HG02981 (cell line): Measurements from ENCODE around the gene MTA2.
A peak's percentile ranks its signal among the peaks of the same experiment; 100 is the strongest.
"Not testable (repeated sequence)": the region's sequence is repeated elsewhere in the genome, so short reads cannot be mapped to it uniquely, and the experiment has no call there.

Source experiments
- ATAC-seq: cut with Tn5 transposase; IDR thresholded peaks from one replicate; pipeline ENCODE4 v1.9.1; 2021; ENCODE audit warnings: mild to moderate bottlenecking, moderate library complexity; ENCODE audit not compliant: unreplicated experiment

The MTA2 gene

DNA sequence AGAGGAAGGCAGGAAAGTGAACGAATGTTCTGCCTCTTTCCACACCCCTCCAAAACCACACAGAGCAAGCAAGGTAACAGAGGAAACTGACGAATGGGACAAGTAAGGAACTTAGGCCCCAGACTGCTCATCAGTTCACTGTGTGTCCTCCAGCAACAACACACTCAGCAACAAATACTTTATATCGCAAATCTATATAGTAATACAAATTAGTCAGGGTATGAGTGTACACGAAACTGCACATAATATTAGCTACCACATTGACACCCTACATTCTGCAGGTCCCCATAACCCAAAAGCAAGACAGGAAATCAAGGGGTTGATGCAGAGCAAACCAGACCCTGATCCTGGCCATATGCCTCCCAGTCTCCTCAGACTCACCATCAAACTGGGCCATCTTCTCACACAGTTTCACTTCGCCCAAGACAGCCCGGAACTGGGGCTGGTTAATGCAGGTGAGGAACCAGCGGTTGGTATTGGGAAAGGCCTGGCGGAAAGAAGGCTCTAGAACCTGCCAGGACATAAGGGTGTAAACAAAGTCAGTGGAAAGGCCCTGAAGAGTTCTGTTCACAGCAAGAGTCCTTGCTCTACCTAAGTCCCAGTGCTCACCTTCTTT lies 34.5 kb downstream of the MTA2 start:
- ATAC-seq = no peak

DNA sequence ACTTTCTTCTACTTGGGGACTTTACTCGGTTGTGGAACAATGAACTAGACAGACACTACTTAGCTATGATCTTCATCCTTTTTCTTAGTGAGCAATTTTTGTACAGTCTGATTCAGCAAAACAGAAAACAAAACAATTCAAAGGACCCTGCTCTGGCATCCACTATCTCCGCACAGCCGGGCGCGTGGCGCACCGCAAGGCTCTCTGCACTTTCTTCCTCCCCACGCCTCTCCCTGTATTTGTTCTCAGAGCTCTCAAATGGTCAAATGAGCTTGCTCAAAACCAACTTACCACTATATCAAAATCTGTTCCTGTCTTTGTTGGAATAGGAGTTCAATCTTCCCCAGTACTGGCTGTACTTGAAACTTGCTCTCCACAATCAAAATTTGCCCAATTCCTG lies 35.4 kb downstream of the MTA2 start:
- ATAC-seq = no peak

DNA sequence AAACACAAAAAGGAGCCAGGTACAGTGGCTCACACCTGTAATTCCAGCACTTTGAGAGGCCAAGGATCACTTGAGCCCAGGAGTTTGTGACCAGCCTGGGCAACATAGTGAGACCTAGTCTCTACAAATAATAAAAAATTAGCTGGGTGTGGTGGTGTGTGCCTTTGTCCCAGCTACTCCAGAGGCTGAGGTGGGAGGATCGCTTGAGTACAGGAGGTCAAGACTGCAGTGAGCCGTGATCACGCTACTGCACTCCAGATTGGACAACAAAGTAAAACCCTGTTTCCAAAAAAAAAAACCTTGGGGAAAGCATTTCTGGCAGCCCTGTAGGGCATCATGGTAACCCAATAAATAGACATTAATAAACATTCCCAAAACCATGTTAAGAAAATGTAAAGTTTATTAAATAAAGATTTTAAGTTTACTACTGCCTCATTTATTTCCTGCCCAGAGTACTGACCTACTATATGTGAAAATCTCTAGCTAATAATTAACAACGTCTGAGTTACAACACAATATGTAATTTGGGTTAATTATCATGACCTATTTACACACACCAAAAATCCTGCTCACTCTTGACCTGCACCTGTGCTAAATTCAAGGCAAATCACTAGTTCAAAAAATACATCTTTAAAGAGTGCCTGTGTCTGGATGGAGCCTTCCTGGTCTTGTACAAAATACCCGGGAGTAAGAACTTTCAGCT lies 36.4 kb downstream of the MTA2 start:
- ATAC-seq = no peak

DNA sequence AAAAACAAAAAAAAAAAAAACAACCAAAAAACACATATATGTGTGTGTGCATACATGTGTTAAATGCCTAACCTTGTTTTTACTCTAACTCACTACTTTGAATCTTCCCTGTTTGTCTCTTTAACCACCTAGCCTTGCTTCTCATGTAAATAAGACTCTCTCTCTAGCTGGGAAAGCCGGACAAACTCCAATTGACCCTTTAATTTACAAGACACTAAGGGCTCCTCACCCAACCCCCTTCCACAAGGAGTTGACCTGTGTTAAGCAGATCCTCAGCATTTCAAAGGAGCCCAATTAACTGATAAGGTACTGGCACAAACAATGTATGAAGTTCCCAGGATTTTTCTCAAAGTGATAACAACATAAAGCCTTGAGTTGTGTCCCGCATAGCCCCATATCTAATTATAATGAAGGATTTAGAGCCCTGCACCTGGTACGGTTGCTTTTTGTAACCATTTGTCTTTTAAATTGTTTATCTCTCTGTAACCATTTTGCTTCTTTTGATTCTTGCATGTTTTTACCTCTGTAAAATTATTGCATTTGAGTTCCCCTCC lies 39.9 kb downstream of the MTA2 start:
- ATAC-seq = not testable (repeated sequence)

DNA sequence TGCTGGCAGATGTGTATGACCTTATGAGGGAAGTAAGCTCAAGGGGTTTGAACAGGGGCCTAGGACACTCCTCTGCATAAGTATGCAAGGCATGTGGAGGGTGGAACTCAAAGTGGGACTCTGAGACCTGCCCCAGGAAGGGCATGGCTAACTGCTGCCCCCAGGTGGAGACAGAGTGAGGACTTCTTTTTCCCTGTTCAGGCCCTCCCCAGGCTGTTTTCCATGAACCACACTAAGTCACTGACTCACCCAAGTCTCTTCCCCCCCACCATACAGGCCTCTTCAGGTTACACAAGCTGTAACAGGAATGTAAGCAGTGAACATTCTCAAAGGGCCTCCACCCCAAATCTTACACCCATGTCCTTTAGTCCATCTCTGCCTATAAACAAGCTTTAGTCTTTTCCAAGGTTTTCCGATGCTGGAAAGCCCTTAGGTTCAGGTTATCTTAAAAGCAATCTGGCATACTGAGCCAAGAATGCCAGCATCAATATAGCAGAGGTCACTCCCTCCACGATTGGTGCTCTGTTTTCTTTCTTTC lies 41.0 kb downstream of the MTA2 start:
- no peak for ATAC-seq

DNA sequence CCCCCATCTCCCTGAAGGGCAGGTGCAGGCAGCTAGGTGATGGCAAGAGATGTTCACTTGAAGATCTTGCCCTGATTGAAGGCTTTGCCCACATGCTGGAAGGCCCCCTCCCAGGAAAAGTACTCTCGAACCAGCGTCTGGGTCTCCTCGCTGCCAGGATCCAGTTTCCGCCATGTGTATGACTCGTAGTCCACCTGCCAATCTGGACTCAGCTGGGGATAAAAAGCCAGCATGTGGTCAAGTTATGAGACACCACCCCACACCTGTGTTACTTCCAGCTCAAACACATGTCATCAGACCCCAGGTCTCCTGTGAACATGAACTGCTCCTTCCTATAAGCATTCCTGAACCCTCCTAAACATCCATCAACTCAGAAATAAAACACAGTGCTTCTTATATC lies 42.0 kb downstream of the MTA2 start:
- ATAC-seq = not testable (repeated sequence)

DNA sequence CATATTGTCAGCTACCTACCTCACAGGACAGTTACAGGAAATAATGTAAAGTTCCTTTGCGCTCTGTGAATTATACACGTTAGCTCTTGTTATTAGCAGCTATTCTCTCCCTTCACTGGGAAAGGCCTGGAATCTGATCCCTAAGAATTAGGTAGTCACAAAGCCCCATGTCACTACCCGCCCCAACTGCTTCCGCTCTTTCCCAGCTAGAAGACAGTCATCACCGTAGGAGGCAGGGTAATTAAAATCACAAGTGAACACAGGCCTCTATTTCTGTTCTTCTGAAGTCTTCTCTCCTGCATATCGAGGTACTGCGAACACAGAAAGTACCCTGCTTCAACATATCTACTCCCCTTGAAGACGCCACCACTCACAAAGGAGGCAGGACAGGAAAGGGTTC lies 42.5 kb downstream of the MTA2 start:
- no peak for ATAC-seq

DNA sequence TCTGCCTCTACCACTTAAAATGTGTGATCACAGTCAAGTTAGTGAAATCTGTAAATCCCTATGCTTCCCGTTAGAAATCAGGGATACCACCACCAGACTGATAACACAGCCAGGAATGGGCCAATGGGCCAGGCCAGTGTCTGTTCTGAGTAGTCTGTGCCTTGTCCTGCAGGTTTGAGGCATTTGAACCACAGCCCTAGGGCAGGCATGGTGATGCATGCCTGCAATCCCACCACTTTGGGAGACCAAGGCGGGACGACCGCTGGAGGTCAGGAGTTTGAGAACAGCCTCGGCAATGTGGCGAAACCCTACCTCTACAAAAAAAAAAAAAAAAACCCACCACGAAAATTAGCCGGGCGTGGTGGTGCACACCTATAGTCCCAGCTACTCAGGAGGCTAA lies 43.0 kb downstream of the MTA2 start:
- ATAC-seq = no peak

DNA sequence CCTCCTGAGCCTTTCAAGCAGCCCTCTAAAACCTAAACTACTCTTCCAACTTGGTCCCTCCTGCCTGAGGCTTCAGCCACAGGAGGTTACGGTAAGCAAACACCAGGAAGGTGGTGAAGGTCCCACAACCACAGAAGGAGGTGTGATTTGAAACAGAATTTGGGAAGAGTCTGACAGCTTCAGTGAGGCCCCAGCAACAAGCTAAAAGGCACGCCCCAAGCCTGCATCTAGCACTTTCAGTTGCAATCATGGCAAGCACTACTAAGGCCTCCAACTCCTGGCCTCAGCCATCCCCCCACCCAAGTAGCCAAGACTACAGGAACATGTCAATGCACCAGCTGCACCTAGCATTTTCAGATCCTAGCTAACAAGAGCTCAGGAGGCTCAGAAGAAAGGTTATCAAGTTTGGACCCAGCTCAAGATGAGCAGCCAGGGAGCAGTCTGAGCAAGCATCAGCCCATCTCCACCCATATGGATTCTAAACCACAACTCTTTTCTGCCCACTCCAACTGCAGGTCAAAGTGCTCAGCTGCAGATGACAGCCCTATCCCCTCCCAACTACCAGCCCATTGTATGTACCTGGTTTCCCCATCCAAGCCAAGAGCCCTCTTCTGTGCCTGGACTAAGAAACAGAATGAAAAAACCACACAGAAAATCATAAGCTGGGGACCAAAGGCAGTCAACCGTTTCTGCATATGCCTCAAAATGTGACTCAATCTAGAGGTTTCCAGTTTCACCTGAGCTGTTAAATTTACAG lies 44.6 kb downstream of the MTA2 start:
- no peak for ATAC-seq

DNA sequence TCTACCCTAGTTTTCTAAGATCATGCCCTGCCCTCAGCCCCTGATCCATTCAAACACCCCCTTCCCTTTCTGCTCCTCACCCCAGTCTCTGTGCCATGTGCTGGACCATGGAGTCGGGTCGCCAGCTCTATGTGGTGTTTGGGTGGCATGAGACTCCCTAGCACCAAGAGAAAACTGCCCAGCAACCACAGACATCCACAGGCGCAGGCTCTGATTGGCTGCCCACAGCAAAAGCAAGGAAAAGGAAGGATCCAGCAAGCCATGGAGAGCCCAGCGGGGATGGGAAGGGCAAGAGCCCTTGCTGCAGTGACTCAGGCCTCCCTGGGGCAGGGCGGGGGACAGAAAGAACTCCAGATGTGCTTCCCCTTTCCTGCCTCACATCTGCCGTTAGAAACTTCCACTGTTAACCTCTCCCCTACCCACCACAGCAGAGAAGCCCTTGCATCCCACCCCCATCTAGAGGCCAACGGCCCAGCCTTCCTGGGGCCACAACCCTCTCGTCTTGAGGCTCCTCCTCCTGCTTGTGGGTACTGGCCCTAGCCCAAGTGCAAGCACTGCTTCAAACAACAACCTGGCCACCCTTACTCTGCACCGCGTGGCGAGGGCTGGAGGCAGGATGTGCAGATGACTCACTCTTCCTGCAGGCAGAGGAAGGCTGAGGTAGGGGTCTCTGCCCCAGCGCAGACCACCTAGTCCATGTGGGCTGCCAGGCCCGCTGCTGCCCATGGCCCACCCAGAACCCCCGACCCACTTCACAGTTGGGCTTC lies 45.4 kb downstream of the MTA2 start:
- peak; percentile 30 for ATAC-seq

DNA sequence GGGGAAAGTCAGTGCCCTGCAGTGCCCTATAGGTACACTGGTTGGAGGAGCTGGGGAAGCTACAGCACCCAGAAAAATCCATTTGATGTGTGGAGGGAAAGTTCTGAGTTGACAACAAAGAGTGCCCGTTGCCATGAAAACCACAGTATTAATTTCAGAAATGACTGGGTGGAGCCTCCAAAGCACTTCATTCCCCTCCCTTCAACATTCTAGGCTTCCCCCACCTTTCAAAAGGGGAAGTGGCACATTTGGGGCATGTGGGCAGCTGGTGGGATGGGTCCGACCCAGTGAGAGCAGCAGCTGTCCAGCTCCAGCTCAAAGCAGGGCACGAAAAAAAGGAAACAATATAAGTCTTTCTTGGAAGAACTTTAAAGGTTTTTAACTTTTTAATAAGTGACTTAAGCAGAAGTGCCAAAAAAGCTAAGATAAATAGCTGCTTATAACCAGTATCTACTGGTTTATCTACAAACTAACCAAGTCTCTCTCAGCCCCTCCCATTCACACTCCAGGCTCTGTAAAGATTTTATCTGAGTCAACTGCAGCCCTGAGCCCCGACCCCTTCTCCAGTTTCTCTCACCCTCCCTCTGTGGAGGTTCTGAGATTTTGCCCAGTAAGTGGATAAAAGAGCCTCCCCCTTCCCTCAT lies 46.1 kb downstream of the MTA2 start:
- ATAC-seq = peak; percentile 32

DNA sequence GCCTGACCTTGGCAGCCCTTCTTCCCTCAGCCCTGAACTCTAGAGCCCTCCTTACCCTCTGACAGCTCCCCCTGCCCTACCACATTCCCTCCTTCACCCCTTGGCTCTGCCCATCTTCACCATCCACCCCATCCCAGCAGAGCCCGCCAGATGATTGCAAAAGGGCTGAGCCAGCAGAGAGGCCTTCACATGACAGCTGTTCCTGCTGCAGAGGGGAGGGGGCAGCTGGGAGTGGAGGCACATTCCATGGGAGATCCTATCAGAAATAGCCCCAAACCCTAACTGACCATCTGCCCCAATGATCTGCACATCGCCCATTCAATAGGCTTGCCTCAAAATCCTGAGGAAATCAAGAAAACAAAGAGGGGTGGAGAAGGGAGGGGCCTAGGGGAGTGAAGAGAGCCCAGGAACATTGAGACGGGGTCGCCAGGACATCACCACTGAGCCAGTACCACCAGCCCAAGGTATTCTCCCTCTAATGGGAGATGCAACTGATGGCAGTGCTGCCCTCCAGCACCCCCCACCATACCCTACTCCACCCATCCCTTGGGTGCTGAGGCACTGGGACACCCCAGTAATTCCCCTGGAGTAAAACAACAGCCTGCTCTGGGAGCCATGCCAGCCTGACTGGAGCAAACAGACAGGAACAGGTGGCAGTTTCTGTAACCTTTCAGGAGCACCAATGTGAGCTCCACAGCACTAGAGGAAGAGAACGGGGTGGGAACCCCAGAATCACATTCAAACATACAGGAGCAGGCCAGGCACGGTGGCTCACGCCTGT lies 47.1 kb downstream of the MTA2 start:
- ATAC-seq = no peak

DNA sequence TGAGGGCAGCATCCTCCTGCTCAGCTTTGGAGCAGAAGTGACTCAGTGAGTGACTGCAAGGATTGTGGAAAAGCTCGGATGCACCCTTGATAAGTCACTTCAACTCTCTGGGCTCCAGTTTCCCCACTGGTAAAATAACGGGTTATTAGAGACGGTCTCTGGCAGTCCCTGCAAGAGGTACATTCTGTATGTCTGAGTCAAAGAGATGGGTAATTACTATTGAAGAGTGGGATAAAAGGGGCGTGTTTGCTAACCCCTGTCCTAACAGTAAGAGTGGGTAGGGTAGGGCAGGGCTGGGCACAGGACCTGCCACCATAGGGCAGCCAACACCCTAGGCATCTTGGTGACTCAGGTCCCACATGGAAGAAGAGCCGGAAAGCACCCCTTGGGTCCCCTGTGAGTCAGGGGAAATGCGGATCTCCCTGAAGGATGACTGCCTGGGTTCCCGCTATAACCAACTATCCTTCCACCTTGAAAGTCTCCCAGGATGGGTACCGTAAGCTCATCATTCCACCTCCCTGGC lies 47.8 kb downstream of the MTA2 start:
- ATAC-seq = no peak

DNA sequence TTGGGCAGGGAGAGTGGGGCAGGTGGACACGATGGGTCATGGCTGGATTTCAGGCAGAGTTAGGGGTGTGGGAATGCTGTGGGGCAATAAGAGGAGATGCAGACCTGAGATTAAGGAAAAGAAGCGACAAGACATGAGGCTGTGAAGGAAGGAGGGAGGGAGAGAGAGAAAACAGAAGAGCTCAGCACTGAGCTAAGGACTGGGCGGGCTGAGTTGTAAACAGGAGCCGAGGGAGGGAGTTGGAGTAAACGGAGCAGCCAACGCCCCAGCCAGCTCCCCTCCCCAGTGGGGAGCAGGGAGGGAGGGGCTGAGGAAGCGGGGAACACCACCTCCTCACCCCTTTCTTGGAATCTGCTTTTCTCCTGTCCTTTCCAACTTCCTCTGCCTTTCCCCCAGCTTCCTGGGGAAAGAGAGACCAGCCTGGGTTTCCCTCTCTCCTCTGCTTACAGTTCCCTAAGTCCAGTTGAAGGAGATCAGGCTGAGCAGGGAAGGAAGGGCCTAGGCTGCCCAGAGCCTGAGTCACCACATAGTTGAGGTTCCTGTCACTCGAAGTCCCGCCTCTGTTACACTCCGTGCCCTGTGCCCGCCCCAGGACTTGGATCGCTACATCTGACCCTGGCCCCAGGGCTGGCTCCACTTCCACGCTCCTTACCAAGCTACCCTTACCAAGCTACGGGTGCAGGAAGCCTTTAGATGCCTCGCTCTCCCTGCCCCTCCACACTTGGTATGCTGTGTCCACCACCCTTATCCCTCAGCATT lies 48.4 kb downstream of the MTA2 start:
- ATAC-seq = no peak

DNA sequence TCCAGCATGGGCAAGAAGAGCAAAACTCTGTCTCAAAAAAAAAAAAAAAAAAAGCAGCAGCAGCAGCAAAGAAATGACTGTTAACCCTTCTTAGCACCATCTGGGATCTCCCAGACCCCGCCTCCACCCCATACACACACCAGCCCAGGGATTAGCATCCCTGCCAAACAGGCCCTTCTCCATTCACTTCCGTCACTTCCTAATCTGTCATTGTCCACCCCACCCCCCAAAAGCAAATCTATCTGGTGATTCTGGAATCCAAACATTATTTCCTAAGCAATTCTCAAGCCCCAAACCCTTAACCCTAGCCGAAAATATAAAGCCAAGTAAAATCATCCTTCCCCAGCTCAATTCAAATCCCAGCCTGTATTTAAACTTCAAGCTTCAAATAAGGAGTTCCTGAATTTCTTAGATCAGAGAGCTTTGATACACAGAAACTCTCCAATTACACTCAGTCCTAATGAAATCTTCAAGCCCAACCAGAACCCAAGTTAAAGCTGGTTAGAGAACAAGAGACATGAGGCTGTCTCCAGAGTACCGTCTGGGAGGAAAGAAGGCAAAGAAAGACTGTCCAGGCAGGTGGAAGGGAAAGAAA lies 49.1 kb downstream of the MTA2 start:
- ATAC-seq = no peak

DNA sequence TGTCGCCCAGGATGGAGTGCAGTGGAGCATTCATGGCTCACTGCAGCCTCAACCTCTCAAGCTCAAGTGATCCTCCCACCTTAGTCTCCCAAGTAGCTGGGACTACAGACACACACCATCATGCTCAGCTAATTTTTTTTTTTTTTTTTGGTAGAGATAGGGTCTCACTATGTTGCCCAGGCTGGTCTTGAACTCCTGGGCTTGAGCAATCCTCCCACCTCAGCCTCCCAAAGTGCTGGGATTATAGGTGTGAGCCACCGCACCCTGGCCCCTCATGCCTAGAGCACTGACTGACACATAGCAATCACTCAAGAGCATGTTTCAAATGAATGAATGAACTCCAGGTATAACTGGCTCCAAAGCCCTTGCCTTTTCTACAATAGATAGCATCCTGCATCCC lies 51.2 kb downstream of the MTA2 start:
- ATAC-seq = not testable (repeated sequence)

DNA sequence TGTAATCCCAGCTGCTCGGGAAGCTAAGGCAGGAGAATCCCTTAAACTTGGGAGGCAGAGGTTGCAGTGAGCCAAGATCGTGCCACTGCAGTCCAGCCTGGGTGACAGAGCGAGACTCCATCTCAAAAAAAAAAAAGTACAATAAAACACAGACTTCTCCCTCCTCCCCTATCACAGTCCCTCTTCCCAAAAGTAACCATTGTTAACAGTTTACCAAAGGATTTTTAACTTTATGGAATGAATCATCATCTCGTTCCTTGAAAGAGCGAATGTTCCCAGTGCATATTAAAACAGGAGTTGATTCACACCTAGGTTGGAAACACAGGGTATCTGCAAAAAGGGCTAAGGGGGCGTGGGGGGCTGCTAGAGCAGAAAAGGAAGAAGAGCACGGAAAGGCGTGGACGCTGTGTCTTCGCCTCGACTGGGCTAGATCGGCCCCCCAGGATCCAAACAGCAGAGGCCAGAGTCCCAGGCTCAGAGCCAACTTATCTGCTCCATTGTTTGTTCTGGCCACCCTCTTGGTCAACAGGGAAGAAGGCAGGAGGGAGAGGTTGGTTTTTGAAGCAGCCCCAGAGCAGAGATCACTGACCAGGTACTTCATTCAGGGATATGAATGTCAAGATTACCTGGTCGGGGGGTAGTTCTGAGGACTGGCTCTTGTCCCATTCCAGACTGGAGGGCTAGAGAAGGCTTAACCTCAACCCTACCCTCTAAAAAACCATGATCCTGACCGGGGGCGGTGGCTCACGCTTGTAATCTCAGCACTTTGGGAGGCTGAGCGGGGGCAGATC lies 52.9 kb downstream of the MTA2 start:
- ATAC-seq = no peak
